GM12873 (cell line): ENCODE measurements around the gene PCYOX1L.

Source experiments
- CTCF ChIP-seq: IDR thresholded peaks from 2 replicates; pipeline ENCODE4 v1.5.1; 2012; ENCODE audit warnings: low read depth, mild to moderate bottlenecking, moderate library complexity, low read length, control low read depth; ENCODE audit not compliant: insufficient read depth; ENCODE audit errors: missing control alignments

Gene PCYOX1L

GRCh38 chr5:149367972-149368645 lies 10.3 kb downstream of the PCYOX1L start:
- no peak for TF ChIP-seq CTCF

GRCh38 chr5:149370878-149371277 lies 13.0 kb downstream of the PCYOX1L start:
- TF ChIP-seq CTCF = no peak

GRCh38 chr5:149371296-149371962 lies 13.6 kb downstream of the PCYOX1L start:
- TF ChIP-seq CTCF = peak; percentile 94

- no peak for TF ChIP-seq CTCF
These were observed 14.4 kb downstream of the PCYOX1L start for GRCh38 chr5:149372076-149372795.

- no peak for TF ChIP-seq CTCF
These were observed 15.1 kb downstream of the PCYOX1L start for GRCh38 chr5:149372932-149373331.

GRCh38 chr5:149374303-149374702 lies 16.5 kb downstream of the PCYOX1L start:
- TF ChIP-seq CTCF = no peak

GRCh38 chr5:149374801-149375200 lies 17.0 kb downstream of the PCYOX1L start:
- no peak for TF ChIP-seq CTCF
